GM18520 (cell line): ENCODE measurements around the gene C1orf159.
"Not testable (repeated sequence)": the region's sequence is repeated elsewhere in the genome, so short reads cannot be mapped to it uniquely, and the experiment has no call there.

Experiments
- ATAC-seq: cut with Tn5 transposase; IDR thresholded peaks from one replicate; pipeline ENCODE4 v1.9.1; 2021; ENCODE audit not compliant: unreplicated experiment

C1orf159 gene

GRCh38 chr1:1118876-1119220 lies 3.0 kb upstream of the C1orf159 start:
- ATAC-seq: no peak

GRCh38 chr1:1118011-1118875 lies 2.4 kb upstream of the C1orf159 start:
- ATAC-seq: no peak

DNA sequence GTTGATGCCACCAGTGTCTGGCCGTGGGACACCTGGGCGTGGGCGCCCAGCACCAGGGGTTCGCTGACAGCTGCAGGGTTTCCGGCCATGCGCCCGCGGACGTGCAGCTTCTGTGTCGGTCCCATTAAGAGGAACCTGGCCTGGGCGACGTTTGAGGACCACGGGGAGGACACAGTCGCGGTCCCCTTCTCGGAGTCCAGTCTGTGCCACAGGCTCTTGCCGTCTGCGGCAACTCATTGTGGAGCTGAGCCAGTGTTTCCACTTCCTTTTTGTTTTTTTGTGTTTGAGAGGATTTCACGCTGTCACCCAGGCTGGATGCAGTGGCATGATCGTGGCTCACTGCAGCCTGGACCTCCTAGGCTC lies 1.6 kb upstream of the C1orf159 start:
- no peak for ATAC-seq

GRCh38 chr1:1116701-1117468 lies 996 bp upstream of the C1orf159 start:
- no peak for ATAC-seq

- no peak for ATAC-seq
These were observed 628 bp downstream of the C1orf159 start for GRCh38 chr1:1115136-1115785.

DNA sequence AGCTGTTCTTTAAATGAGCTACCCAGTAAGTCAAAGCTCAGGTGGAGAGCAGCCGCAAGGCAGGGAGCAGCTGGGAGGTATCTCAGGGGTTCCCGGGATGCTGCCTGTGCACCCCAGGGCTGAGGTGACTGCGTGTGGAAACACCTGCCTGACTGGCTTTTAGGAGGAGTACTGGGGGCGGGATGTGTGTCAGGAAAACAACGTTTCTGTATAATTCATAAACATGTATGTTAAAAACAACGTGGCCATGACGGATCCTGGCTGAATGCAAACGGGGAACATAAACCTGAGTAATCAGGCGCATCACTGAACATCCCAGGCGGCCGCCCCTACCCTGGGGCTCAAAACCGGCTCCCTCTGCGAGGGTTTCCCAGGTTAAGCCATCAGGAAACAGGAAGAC lies 1.5 kb downstream of the C1orf159 start:
- no peak for ATAC-seq

- no peak for ATAC-seq
These were observed 3.5 kb downstream of the C1orf159 start for GRCh38 chr1:1112237-1112985.

GRCh38 chr1:1111516-1112236 lies 4.2 kb downstream of the C1orf159 start:
- no peak for ATAC-seq

- no peak for ATAC-seq
These were observed 5.3 kb downstream of the C1orf159 start for GRCh38 chr1:1110561-1110971.

DNA sequence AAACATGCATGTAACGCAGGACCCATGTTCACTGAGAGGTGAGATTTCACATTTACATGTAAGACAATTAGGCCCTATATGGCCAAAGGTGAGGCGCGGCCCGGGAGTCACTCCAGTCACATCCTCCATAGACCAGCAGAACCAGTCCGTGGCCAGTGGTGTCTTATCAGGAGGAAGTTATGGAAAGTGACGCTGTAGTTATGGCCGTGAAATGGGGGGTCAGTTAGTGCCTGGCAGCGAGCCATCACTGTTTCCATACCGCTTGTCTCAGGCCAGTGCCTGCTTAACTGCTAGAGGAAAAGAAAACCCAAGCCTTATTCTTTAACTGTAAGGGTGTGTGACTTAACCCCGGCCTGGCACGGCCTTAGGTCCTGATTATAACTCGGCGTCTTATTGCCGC lies 6.1 kb downstream of the C1orf159 start:
- no peak for ATAC-seq

- no peak for ATAC-seq
These were observed 9.2 kb downstream of the C1orf159 start for GRCh38 chr1:1106510-1107221.

DNA sequence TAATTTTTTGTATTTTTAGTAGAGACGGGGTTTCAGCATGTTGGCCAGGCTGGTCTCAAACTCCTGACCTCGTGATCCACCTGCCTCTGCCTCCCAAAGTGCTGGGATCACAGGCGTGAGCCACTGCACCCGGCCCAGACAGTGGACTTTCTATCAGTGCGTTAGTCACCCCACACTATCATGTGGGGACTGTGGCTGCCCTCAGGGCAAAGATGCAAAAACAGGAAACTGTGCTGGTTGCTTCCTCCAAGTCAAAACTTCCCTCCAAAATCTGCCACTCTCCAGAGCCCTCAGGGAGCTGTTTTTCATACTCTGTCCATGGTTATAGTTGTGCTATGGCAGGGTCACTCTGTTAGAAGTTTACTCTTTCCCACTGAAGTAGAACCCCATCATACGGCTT lies 11.7 kb downstream of the C1orf159 start:
- not testable (repeated sequence) for ATAC-seq

DNA sequence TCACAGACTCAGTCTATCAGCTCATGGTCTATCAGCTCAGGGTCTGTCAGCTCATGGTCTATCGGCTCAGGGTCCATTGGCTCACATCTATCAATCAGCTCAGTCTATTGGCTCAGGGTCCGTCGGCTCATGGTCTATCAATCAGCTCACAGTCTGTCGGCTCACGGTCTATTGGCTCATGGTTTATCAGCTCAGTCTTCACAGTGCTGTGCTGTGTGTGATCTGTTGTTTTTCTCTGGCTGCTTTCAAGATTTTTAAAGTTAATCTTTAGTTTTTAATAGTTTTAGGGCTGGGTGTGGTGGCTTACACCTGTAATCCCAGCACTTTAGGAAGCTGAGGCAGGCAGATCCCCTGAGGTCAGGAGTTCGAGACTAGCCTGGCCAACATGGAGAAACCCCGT lies 14.4 kb downstream of the C1orf159 start:
- no peak for ATAC-seq

DNA sequence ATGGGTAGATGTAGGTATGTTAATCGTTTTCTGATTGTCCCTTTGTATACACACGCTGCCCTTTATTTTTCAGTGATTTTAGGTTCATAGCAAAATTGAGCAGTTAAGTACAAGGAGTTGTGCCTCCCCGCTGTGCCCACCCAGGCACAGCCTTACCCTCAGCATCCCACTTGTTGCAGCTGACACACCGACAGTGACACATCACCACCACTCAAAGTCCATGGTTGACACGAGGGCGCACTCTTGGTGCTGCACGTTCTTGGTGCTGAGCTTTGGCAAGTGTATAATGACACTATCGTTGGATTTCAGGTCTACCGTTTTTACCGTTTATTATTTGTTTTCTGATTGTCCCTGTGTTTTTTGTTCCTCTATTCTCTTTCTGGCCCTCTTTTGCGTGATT lies 15.6 kb downstream of the C1orf159 start:
- ATAC-seq: no peak

- ATAC-seq: no peak
These were observed 16.2 kb downstream of the C1orf159 start for GRCh38 chr1:1099506-1100183.

DNA sequence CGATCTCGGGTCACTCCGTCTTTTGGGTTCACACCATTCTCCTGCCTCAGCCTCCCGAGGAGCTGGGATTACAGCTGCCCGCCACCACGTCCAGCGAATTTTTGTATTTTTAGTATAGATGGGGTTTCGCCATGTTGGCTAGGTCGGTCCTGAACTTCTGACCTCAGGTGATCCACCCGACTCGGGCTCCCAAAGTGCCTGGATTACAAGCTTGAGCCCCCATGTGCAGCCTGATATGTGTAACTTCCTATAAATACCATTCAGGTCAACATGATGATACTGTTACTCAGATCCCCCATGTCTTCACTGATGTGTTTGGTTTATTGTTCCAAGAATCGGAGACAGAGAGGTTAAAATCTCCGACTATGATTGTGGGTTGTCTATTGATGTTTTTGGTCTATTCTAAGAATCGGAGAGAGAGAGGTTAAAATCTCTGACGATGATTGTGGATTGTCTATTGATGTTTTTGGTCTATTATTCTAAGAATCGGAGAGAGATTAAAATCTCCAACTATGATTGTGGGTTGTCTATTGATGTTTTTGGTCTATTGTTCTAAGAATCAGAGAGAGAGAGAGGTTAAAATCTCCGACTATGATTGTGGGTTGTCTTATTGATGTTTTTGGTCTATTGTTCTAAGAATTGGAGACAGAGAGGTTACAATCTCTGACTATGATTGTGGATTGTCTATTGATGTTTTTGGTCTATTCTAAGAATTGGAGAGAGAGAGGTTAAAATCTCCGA lies 17.0 kb downstream of the C1orf159 start:
- ATAC-seq: no peak

GRCh38 chr1:1096136-1096535 lies 19.8 kb downstream of the C1orf159 start:
- ATAC-seq: not testable (repeated sequence)

- ATAC-seq: no peak
These were observed 20.9 kb downstream of the C1orf159 start for GRCh38 chr1:1094981-1095380.

GRCh38 chr1:1093610-1093943 lies 22.3 kb downstream of the C1orf159 start:
- ATAC-seq: no peak
